Stomach (tissue), 9 donors: ENCODE data around the gene SIK3. TPM values are rescaled to one million over a fixed set of nuclear protein-coding genes. Genes with fewer than 3 reads are reported as not detected.

Experiments
- DNase-seq, 2 donors: peaks; one replicate each; pipeline versions ENCODE4 v3.0.0 to v3.0.0-alpha.2; 2013 to 2019
- H3K27ac ChIP-seq, 5 donors: fragments of 200-600 bp in 4 of 5; sonication (generic) in 4 of 5; one replicate each; pipeline ENCODE4 v1.5.1; 2013 to 2019; ENCODE audit warnings: mild to moderate bottlenecking in 1 of 5, moderate library complexity in 1 of 5
- H3K27me3 ChIP-seq, 3 donors: fragments of 200-600 bp; sonication (generic); one replicate each; pipeline ENCODE4 v1.5.1; 2017 to 2019; ENCODE audit warnings: mixed run types in 1 of 3
- H3K36me3 ChIP-seq, 4 donors: fragments of 200-600 bp; sonication (generic); 1 replicate in 3 of 4; 2 replicates in 1 of 4; pipeline ENCODE4 v1.5.1; 2016 to 2019
- H3K4me1 ChIP-seq, 4 donors: fragments of 200-600 bp; sonication (generic); one replicate each; pipeline ENCODE4 v1.5.1; 2016 to 2019
- H3K4me3 ChIP-seq, 4 donors: fragments of 200-600 bp; sonication (generic) in 3 of 4; one replicate each; pipeline ENCODE4 v1.5.1; 2016 to 2019; ENCODE audit warnings: mild to moderate bottlenecking in 1 of 4
- H3K9me3 ChIP-seq, 4 donors: fragments of 200-600 bp; sonication (generic); one replicate each; pipeline ENCODE4 v1.5.1; 2016 to 2019
- CTCF ChIP-seq, 7 experiments: fragments of 450-650 bp in 4 of 7; fragments of 200-600 bp in 3 of 7; sonication (generic) in 3 of 7; IDR thresholded peaks; one replicate each; pipeline ENCODE4 v1.5.1; 2016 to 2019; ENCODE audit warnings: antibody characterized with exemption in 7 of 7, control low read depth in 2 of 7, mild to moderate bottlenecking in 1 of 7
- EP300 ChIP-seq: sonication (generic); formaldehyde crosslinking; IDR thresholded peaks from one replicate; pipeline ENCODE4 v1.6.1; 2017; ENCODE audit warnings: antibody characterized with exemption
- POLR2A ChIP-seq, 4 donors: fragments of 450-650 bp; IDR thresholded peaks; one replicate each; pipeline ENCODE4 v1.6.1; 2016; ENCODE audit warnings: antibody characterized with exemption in 4 of 4, control low read depth in 2 of 4, mild to moderate bottlenecking in 1 of 4, moderate library complexity in 1 of 4
- POLR2AphosphoS5 ChIP-seq, 3 donors: sonication (generic); formaldehyde crosslinking; IDR thresholded peaks; one replicate each; pipeline ENCODE4 v1.6.1; 2016; ENCODE audit warnings: antibody characterized with exemption in 3 of 3
- WGBS, 5 donors: extraction: QIAGEN DNeasy Blood & Tissue Kit in 3 of 5; methylation state at CpG; one replicate each; pipeline versions ENCODE4 v1.1.5 to v1.1.7; 2013 to 2018; 5-methylcytosine and 5-hydroxymethylcytosine counted together
- intact Hi-C: fragments of 100-400 bp; cut with DNase I; formaldehyde crosslinking; loops from one replicate; pipeline ENCODE4 v1.15.1; 2023; ENCODE audit warnings: low total_unique reads
- polyA plus RNA-seq, 3 donors: library from polyadenylated mRNA; stranded (reverse); fragments of 200-250 nt; gene quantifications; one replicate each; pipeline ENCODE4 v1.2.3, GENCODE V29; 2013
- total RNA-seq, 5 donors: library from RNA; depleted of rRNA; stranded (reverse); fragments of >200 nt; gene quantifications; one replicate each; pipeline versions ENCODE4 v1.1.0 to v1.2.3, GENCODE V29; 2014 to 2016
- donor health status: healthy with polysubstance abuse.
- donor health status: Bipolar disorder and iron deficiency.
- donor health status: healthy.

The SIK3 gene
- total and polyA plus RNA-seq, 8 donors, result 6.5 to 97.8 (median 23.7) TPM

- TF ChIP-seq CTCF (IDR thresholded peaks at IDR 0.05) (no peak), POLR2A (IDR thresholded peaks at IDR 0.05) (no peak), POLR2AphosphoS5 (IDR thresholded peaks at IDR 0.05) (no peak)
- peak; percentile 35 to 80 for DNase-seq
- Histone ChIP-seq H3K9me3 (no peaks in the 10 kb centered on the region), H3K4me3 (peak overlapping the region; percentile 76 to 98 (median 86)), H3K27ac (peak overlapping the region; percentile 89 to 100 (median 99)), H3K4me1 (peaks cover 21 to 65% (median 41%) of the 10 kb centered on the region in 4 donors), H3K27me3 (no peaks in the 10 kb centered on the region), H3K36me3 (no peaks in the 10 kb centered on the region)
- WGBS, 5 donors, result 0 to 1% (median 1%) methylated on average over 23 to 65 of the region's 65 CpGs
- intact Hi-C loops, result no loop called here
These were observed 599 bp downstream of the SIK3 start for GRCh38 chr11:117097389-117098268.

- H3K27ac ChIP-seq, result peak overlapping the region; percentile 89 to 100 (median 99)
- no peak for DNase-seq
- intact Hi-C loops, result no loop called here
- WGBS, 5 donors, result 37 to 46% (median 38%) methylated on average over 6 of the region's 6 CpGs
- TF ChIP-seq CTCF (IDR thresholded peaks at IDR 0.05), result no peak
- peak overlapping the region; percentile 76 to 98 (median 86) for H3K4me3 ChIP-seq
- no peaks in the 10 kb centered on the region for H3K36me3 ChIP-seq
- peaks cover 21 to 71% (median 46%) of the 10 kb centered on the region in 4 donors for H3K4me1 ChIP-seq
- H3K27me3 ChIP-seq, result no peaks in the 10 kb centered on the region
- H3K9me3 ChIP-seq, result no peaks in the 10 kb centered on the region
These were observed 1.2 kb downstream of the SIK3 start for GRCh38 chr11:117097014-117097388.

- intact Hi-C loops, result no loop called here
- Histone ChIP-seq H3K27me3 (no peaks in the 10 kb centered on the region), H3K9me3 (no peaks in the 10 kb centered on the region), H3K36me3 (no peaks in the 10 kb centered on the region), H3K4me3 (peak overlapping the region; percentile 76 to 98 (median 86)), H3K27ac (peak overlapping the region; percentile 33 to 100 (median 96)), H3K4me1 (peaks cover 21 to 76% (median 49%) of the 10 kb centered on the region in 4 donors)
- TF ChIP-seq POLR2A (IDR thresholded peaks at IDR 0.05), result no peak
- no peak for TF ChIP-seq POLR2AphosphoS5 (IDR thresholded peaks at IDR 0.05)
- TF ChIP-seq EP300, result no peak
- peak in 1 of 2 donors; percentile 60 for DNase-seq
- 25 to 41% (median 27%) methylated on average over 6 of the region's 6 CpGs for WGBS, 5 donors
These were observed 1.8 kb downstream of the SIK3 start for GRCh38 chr11:117096201-117096991.

GRCh38 chr11:117095284-117096161 is 2.7 kb downstream of the SIK3 start:
- TF ChIP-seq POLR2AphosphoS5 (IDR thresholded peaks at IDR 0.05), result no peak
- no peak for TF ChIP-seq POLR2A (IDR thresholded peaks at IDR 0.05)
- TF ChIP-seq CTCF (IDR thresholded peaks at IDR 0.05), result no peak
- intact Hi-C loops, result no loop called here
- peak in 1 of 2 donors; percentile 43 for DNase-seq

More at GRCh38 chr11:117095284-117096161, 2.7 kb downstream of the SIK3 start:
- H3K27ac ChIP-seq, result peak overlapping the region; percentile 70 to 100 (median 96)
- no peaks in the 10 kb centered on the region for H3K36me3 ChIP-seq
- no peaks in the 10 kb centered on the region for H3K27me3 ChIP-seq
- H3K4me1 ChIP-seq, result peaks cover 23 to 84% (median 52%) of the 10 kb centered on the region in 4 donors
- H3K4me3 ChIP-seq, result peak overlapping the region in 3 of 4 donors; percentile 76 to 95 (median 76)
- H3K9me3 ChIP-seq, result no peaks in the 10 kb centered on the region
- 27 to 41% (median 30%) methylated on average over 9 of the region's 9 CpGs for WGBS, 5 donors
